HepG2 (cell line): ENCODE results near the gene SEC24D. TPM values are rescaled to one million over a fixed set of nuclear protein-coding genes. Genes with fewer than 3 reads are reported as not detected.

Experiments
- ATAC-seq: fragments of 200-7000 bp; cut with Tn5 transposase; 3 replicates; pipeline ENCODE4 v1.9.1; 2020; ENCODE audit warnings: mild to moderate bottlenecking, moderate library complexity
- BruUV-seq: library from RNA; stranded (reverse); fragments of 400-500 nt; replicated peaks from 2 replicates; lab custom pipeline; 2021; lab: Mats Ljungman, UMichigan
- CTCF ChIA-PET: fragments of 300-600 bp; formaldehyde crosslinking; extraction: SDS; loops from one replicate; lab custom pipeline; 2021; ENCODE audit warnings: low total read pairs, inconsistent platforms, low intra/inter-chr PET ratio; lab: Yijun Ruan, JAX
- POLR2A ChIA-PET: fragments of 350-600 bp; sonication (Branson Sonifier 250); formaldehyde crosslinking; loops from one replicate; lab custom pipeline; 2020; ENCODE audit warnings: antibody characterized with exemption, inconsistent platforms; lab: Yijun Ruan, JAX
- DNase-seq: peaks from one replicate; pipeline ENCODE4 v3.0.0-alpha.2; 2015; ENCODE audit warnings: low spot score
- FAIRE-seq: peaks from 3 replicates; lab custom pipeline; 2011; peaks lifted over from hg19 to GRCh38; lab: Jason Lieb, UNC
- H2AFZ ChIP-seq: one replicate; pipeline ENCODE4 v1.6.1; 2011; ENCODE audit warnings: low read length, inconsistent platforms
- H3K27ac ChIP-seq: fragments of 300-600 bp; 3 replicates; pipeline ENCODE4 v1.8.0; 2011; ENCODE audit warnings: mixed run types, mild to moderate bottlenecking, mixed read lengths, low read length, inconsistent platforms; ENCODE audit not compliant: insufficient read depth; ENCODE audit errors: extremely low read length
- H3K27me3 ChIP-seq, 2 experiments: fragments of 200-600 bp in 1 of 2; 2 replicates in 1 of 2; 3 replicates in 1 of 2; pipeline versions ENCODE4 v1.6.0 to v1.8.0; 2011; ENCODE audit warnings: low read length in 2 of 2, mild to moderate bottlenecking in 2 of 2, moderate library complexity in 2 of 2, inconsistent platforms in 1 of 2; ENCODE audit not compliant: insufficient read depth in 2 of 2, control insufficient read depth in 1 of 2
- H3K36me3 ChIP-seq, 2 experiments: fragments of 200-600 bp in 1 of 2; replicated peaks in 1 of 2; 2 replicates in 1 of 2; 3 replicates in 1 of 2; pipeline versions ENCODE4 v1.5.1 to v1.8.0; 2011; ENCODE audit warnings: low read length in 2 of 2, inconsistent platforms in 1 of 2; ENCODE audit not compliant: insufficient read depth in 2 of 2, control insufficient read depth in 1 of 2
- H3K4me1 ChIP-seq: 2 replicates; pipeline ENCODE4 v1.5.1; 2012; ENCODE audit warnings: low read length, inconsistent platforms; ENCODE audit not compliant: insufficient read depth
- H3K4me2 ChIP-seq: 2 replicates; pipeline ENCODE4 v1.6.0; 2011; ENCODE audit warnings: low read depth, low read length, inconsistent platforms
- H3K4me3 ChIP-seq, 3 experiments: fragments of 200-600 bp in 1 of 3; sonication (generic), shearing (Covaris generic) in 1 of 3; replicated peaks in 1 of 3; 2 replicates each; pipeline ENCODE4 v1.5.1; 2011 to 2016; ENCODE audit warnings: low read length in 3 of 3, inconsistent platforms in 2 of 3, low read depth in 2 of 3, mild to moderate bottlenecking in 2 of 3, control low read depth in 1 of 3, mixed read lengths in 1 of 3; ENCODE audit not compliant: insufficient read depth in 1 of 3
- H3K79me2 ChIP-seq: one replicate; pipeline ENCODE4 v1.6.1; 2011; ENCODE audit warnings: low read length, inconsistent platforms; ENCODE audit not compliant: insufficient read depth
- H3K9ac ChIP-seq: 2 replicates; pipeline ENCODE4 v1.6.0; 2011; ENCODE audit warnings: mild to moderate bottlenecking, low read depth, low read length, inconsistent platforms; ENCODE audit not compliant: insufficient read depth
- H3K9me3 ChIP-seq: 2 replicates; pipeline ENCODE4 v1.5.1; 2012; ENCODE audit warnings: mild to moderate bottlenecking, low read length
- H4K20me1 ChIP-seq: 2 replicates; pipeline ENCODE4 v1.6.0; 2011; ENCODE audit warnings: inconsistent platforms, mild to moderate bottlenecking, low read length, moderate library complexity; ENCODE audit not compliant: insufficient read depth
- CERS6 ChIP-seq: sonication (generic); formaldehyde crosslinking; IDR thresholded peaks from 2 replicates; pipeline ENCODE4 v1.5.0; 2020; ENCODE audit warnings: missing genetic modification reagents
- GATAD2A ChIP-seq: IDR thresholded peaks from 2 replicates; pipeline ENCODE4 v1.6.1; 2016
- KDM1A ChIP-seq: IDR thresholded peaks from 2 replicates; pipeline ENCODE4 v1.6.1; 2016; ENCODE audit warnings: missing compliant biosample characterization
- PRPF4 ChIP-seq: fragments of 200-400 bp; formaldehyde crosslinking; IDR thresholded peaks from 2 replicates; pipeline ENCODE4 v1.6.1; 2016; ENCODE audit warnings: low read length, low read depth; ENCODE audit not compliant: poor library complexity, severe bottlenecking
- ZNF333 ChIP-seq: sonication (generic); formaldehyde crosslinking; IDR thresholded peaks from 2 replicates; pipeline ENCODE4 v1.4.0; 2020; ENCODE audit warnings: mild to moderate bottlenecking, missing genetic modification reagents, borderline replicate concordance
- WGBS: methylation state at CpG from one replicate; pipeline ENCODE4 v1.1.6; 2017; ENCODE audit warnings: low lambda C conversion rate; 5-methylcytosine and 5-hydroxymethylcytosine counted together
- in situ Hi-C: cut with HindIII; loops from 2 replicates; pipeline ENCODE4 v1.10.0; 2017; ENCODE audit warnings: low pct_unique_long_range_greater_than_20kb; ENCODE audit not compliant: extremely low pct_ligation_motif_present
- intact Hi-C: fragments of 100-400 bp; cut with micrococcal nuclease; formaldehyde crosslinking; loops from one replicate; pipeline ENCODE4 v1.10.0; 2022; ENCODE audit not compliant: unreplicated experiment
- polyA plus RNA-seq, 8 experiments: library from polyadenylated mRNA; depleted of rRNA in 3 of 8; stranded (reverse) in 7 of 8; unstranded in 1 of 8; fragments of >200 nt; fragmentation: Illumina TruSeq in 4 of 8; extraction: Trizol in 4 of 8; gene quantifications; 2 replicates each; pipeline versions ENCODE4 v1.2.1 to v1.2.3, GENCODE V29; 2011 to 2016; ENCODE audit warnings: low read depth in 4 of 8, missing spikeins in 1 of 8, mixed read lengths in 1 of 8; ENCODE audit not compliant: insufficient read depth in 1 of 8
- total RNA-seq, 5 experiments: library from RNA; depleted of rRNA; stranded (reverse); fragments of >200 nt; fragmentation: Illumina TruSeq; extraction: Trizol; gene quantifications; 2 replicates each; pipeline ENCODE4 v1.2.3, GENCODE V29; 2016; ENCODE audit warnings: low read depth in 1 of 5
- TF ChIP-seq, protein P1 (sequence below): sonication (generic); formaldehyde crosslinking; conservative IDR thresholded peaks from 2 replicates; pipeline ENCODE4 v1.4.0; 2020; ENCODE audit warnings: mild to moderate bottlenecking, missing genetic modification reagents, moderate library complexity
- TF ChIP-seq, protein P2 (sequence below): sonication (generic); formaldehyde crosslinking; IDR thresholded peaks from 2 replicates; pipeline ENCODE4 v1.4.0; 2020; ENCODE audit warnings: missing genetic modification reagents, borderline replicate concordance
- TF ChIP-seq, protein P3 (sequence below): sonication (generic); formaldehyde crosslinking; IDR thresholded peaks from 2 replicates; pipeline ENCODE4 v1.5.1; 2020; ENCODE audit warnings: mild to moderate bottlenecking, missing genetic modification reagents, borderline replicate concordance

SEC24D gene
- total and polyA plus RNA-seq, 2 of the 13 experiments (the other 11 are each of a cell fraction or from before 2014, with no cell fraction given) = 30.0 to 51.1 TPM

GRCh38 chr4:118872181-118872580 lies 36.3 kb upstream of the SEC24D start (continued):
- TF ChIP-seq, protein P1, sequence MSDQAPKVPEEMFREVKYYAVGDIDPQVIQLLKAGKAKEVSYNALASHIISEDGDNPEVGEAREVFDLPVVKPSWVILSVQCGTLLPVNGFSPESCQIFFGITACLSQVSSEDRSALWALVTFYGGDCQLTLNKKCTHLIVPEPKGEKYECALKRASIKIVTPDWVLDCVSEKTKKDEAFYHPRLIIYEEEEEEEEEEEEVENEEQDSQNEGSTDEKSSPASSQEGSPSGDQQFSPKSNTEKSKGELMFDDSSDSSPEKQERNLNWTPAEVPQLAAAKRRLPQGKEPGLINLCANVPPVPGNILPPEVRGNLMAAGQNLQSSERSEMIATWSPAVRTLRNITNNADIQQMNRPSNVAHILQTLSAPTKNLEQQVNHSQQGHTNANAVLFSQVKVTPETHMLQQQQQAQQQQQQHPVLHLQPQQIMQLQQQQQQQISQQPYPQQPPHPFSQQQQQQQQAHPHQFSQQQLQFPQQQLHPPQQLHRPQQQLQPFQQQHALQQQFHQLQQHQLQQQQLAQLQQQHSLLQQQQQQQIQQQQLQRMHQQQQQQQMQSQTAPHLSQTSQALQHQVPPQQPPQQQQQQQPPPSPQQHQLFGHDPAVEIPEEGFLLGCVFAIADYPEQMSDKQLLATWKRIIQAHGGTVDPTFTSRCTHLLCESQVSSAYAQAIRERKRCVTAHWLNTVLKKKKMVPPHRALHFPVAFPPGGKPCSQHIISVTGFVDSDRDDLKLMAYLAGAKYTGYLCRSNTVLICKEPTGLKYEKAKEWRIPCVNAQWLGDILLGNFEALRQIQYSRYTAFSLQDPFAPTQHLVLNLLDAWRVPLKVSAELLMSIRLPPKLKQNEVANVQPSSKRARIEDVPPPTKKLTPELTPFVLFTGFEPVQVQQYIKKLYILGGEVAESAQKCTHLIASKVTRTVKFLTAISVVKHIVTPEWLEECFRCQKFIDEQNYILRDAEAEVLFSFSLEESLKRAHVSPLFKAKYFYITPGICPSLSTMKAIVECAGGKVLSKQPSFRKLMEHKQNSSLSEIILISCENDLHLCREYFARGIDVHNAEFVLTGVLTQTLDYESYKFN (CRISPR knock-in tag) = no peak
- no peak for TF ChIP-seq PRPF4

- H3K9me3 ChIP-seq = no peaks in the 10 kb centered on the region
- ChIA-PET CTCF (no interaction called here), POLR2A (no interaction called here)
- no peaks in the 10 kb centered on the region for H3K79me2 ChIP-seq
- in situ Hi-C loops = no loop called here
- no TSS peak for BruUV-seq
- H3K36me3 ChIP-seq = no peaks in the 10 kb centered on the region
- DNase-seq (no peak), ATAC-seq (no peak), FAIRE-seq (no peak)
- H3K9ac ChIP-seq = no peak overlapping the region
- no peak overlapping the region for H3K4me2 ChIP-seq
- H3K27me3 ChIP-seq = peaks cover 0 to 4% of the 10 kb centered on the region in 2 experiments; a peak in 2 of 5 replicates
- H3K4me3 ChIP-seq = no peak overlapping the region
- no peaks in the 10 kb centered on the region for H3K4me1 ChIP-seq
- 0% methylated on average over 2 of the region's 2 CpGs for WGBS
- H4K20me1 ChIP-seq = no peaks in the 10 kb centered on the region
- no peak overlapping the region for H2AFZ ChIP-seq
- intact Hi-C loops = no loop called here
- no peak overlapping the region for H3K27ac ChIP-seq
- TF ChIP-seq CERS6 (CRISPR knock-in tag) (no peak), ZNF333 (CRISPR knock-in tag) (no peak), KDM1A (CRISPR knock-in tag) (no peak), GATAD2A (CRISPR knock-in tag) (no peak)
- TF ChIP-seq, protein P2, sequence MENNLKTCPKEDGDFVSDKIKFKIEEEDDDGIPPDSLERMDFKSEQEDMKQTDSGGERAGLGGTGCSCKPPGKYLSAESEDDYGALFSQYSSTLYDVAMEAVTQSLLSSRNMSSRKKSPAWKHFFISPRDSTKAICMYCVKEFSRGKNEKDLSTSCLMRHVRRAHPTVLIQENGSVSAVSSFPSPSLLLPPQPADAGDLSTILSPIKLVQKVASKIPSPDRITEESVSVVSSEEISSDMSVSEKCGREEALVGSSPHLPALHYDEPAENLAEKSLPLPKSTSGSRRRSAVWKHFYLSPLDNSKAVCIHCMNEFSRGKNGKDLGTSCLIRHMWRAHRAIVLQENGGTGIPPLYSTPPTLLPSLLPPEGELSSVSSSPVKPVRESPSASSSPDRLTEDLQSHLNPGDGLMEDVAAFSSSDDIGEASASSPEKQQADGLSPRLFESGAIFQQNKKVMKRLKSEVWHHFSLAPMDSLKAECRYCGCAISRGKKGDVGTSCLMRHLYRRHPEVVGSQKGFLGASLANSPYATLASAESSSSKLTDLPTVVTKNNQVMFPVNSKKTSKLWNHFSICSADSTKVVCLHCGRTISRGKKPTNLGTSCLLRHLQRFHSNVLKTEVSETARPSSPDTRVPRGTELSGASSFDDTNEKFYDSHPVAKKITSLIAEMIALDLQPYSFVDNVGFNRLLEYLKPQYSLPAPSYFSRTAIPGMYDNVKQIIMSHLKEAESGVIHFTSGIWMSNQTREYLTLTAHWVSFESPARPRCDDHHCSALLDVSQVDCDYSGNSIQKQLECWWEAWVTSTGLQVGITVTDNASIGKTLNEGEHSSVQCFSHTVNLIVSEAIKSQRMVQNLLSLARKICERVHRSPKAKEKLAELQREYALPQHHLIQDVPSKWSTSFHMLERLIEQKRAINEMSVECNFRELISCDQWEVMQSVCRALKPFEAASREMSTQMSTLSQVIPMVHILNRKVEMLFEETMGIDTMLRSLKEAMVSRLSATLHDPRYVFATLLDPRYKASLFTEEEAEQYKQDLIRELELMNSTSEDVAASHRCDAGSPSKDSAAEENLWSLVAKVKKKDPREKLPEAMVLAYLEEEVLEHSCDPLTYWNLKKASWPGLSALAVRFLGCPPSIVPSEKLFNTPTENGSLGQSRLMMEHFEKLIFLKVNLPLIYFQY (CRISPR knock-in tag) = no peak
- TF ChIP-seq, protein P3, sequence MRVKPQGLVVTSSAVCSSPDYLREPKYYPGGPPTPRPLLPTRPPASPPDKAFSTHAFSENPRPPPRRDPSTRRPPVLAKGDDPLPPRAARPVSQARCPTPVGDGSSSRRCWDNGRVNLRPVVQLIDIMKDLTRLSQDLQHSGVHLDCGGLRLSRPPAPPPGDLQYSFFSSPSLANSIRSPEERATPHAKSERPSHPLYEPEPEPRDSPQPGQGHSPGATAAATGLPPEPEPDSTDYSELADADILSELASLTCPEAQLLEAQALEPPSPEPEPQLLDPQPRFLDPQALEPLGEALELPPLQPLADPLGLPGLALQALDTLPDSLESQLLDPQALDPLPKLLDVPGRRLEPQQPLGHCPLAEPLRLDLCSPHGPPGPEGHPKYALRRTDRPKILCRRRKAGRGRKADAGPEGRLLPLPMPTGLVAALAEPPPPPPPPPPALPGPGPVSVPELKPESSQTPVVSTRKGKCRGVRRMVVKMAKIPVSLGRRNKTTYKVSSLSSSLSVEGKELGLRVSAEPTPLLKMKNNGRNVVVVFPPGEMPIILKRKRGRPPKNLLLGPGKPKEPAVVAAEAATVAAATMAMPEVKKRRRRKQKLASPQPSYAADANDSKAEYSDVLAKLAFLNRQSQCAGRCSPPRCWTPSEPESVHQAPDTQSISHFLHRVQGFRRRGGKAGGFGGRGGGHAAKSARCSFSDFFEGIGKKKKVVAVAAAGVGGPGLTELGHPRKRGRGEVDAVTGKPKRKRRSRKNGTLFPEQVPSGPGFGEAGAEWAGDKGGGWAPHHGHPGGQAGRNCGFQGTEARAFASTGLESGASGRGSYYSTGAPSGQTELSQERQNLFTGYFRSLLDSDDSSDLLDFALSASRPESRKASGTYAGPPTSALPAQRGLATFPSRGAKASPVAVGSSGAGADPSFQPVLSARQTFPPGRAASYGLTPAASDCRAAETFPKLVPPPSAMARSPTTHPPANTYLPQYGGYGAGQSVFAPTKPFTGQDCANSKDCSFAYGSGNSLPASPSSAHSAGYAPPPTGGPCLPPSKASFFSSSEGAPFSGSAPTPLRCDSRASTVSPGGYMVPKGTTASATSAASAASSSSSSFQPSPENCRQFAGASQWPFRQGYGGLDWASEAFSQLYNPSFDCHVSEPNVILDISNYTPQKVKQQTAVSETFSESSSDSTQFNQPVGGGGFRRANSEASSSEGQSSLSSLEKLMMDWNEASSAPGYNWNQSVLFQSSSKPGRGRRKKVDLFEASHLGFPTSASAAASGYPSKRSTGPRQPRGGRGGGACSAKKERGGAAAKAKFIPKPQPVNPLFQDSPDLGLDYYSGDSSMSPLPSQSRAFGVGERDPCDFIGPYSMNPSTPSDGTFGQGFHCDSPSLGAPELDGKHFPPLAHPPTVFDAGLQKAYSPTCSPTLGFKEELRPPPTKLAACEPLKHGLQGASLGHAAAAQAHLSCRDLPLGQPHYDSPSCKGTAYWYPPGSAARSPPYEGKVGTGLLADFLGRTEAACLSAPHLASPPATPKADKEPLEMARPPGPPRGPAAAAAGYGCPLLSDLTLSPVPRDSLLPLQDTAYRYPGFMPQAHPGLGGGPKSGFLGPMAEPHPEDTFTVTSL (CRISPR knock-in tag) = no peak
Observed at GRCh38 chr4:118869808-118870342, 33.9 kb upstream of the SEC24D start.
